HG03159 (cell line): ENCODE data around the gene LLGL2.
A peak's percentile ranks its signal among the peaks of the same experiment; 100 is the strongest.
"Not testable (repeated sequence)": the region's sequence is repeated elsewhere in the genome, so short reads cannot be mapped to it uniquely, and the experiment has no call there.

Source experiments
- ATAC-seq: cut with Tn5 transposase; IDR thresholded peaks from one replicate; pipeline ENCODE4 v1.9.1; 2021; ENCODE audit warnings: mild to moderate bottlenecking, moderate library complexity; ENCODE audit not compliant: unreplicated experiment

LLGL2 gene

GRCh38 chr17:75589012-75589918 lies 63.8 kb downstream of the LLGL2 start:
- ATAC-seq, result peak; percentile 60

- no peak for ATAC-seq
Measured at GRCh38 chr17:75589919-75590303, 64.4 kb downstream of the LLGL2 start.

- ATAC-seq, result no peak
Measured at GRCh38 chr17:75590314-75590761, 64.8 kb downstream of the LLGL2 start.

GRCh38 chr17:75590849-75591721 lies 65.6 kb downstream of the LLGL2 start:
- no peak for ATAC-seq

GRCh38 chr17:75591722-75592302 lies 66.3 kb downstream of the LLGL2 start:
- no peak for ATAC-seq

- no peak for ATAC-seq
Measured at GRCh38 chr17:75592348-75593020, 67.0 kb downstream of the LLGL2 start.

- ATAC-seq, result not testable (repeated sequence)
Measured at GRCh38 chr17:75593430-75593829, 67.9 kb downstream of the LLGL2 start.

- no peak for ATAC-seq
Measured at GRCh38 chr17:75594499-75595283, 69.2 kb downstream of the LLGL2 start.

GRCh38 chr17:75595284-75595919 lies 69.9 kb downstream of the LLGL2 start:
- ATAC-seq, result no peak

- no peak for ATAC-seq
Measured at GRCh38 chr17:75595920-75596313, 70.4 kb downstream of the LLGL2 start.

- no peak for ATAC-seq
Measured at GRCh38 chr17:75596320-75597087, 71.0 kb downstream of the LLGL2 start.

GRCh38 chr17:75601057-75601987 lies 75.8 kb downstream of the LLGL2 start:
- ATAC-seq, result no peak

GRCh38 chr17:75602644-75603043 lies 77.1 kb downstream of the LLGL2 start:
- no peak for ATAC-seq

- ATAC-seq, result no peak
Measured at GRCh38 chr17:75603123-75603522, 77.6 kb downstream of the LLGL2 start.

GRCh38 chr17:75604034-75604695 lies 78.7 kb downstream of the LLGL2 start:
- ATAC-seq, result no peak

GRCh38 chr17:75605790-75606189 lies 80.3 kb downstream of the LLGL2 start:
- no peak for ATAC-seq

- ATAC-seq, result no peak
Measured at GRCh38 chr17:75607086-75607485, 81.6 kb downstream of the LLGL2 start.
